22Rv1 (cell line): Measurements from ENCODE around the gene GPR160.
"Not testable (repeated sequence)": the region's sequence is repeated elsewhere in the genome, so short reads cannot be mapped to it uniquely, and the experiment has no call there.

Experiments used
- H3K27ac ChIP-seq: fragments of 450-650 bp; 2 replicates; pipeline ENCODE4 v1.5.1; 2017
- ZFX ChIP-seq: fragments of 450-650 bp; IDR thresholded peaks from 2 replicates; pipeline ENCODE4 v1.6.1; 2017; ENCODE audit warnings: antibody characterized with exemption, borderline replicate concordance
- TF ChIP-seq, protein P1 (sequence below): fragments of 450-650 bp; IDR thresholded peaks from 2 replicates; pipeline ENCODE4 v1.5.1; 2017; ENCODE audit warnings: mild to moderate bottlenecking

Gene GPR160

DNA sequence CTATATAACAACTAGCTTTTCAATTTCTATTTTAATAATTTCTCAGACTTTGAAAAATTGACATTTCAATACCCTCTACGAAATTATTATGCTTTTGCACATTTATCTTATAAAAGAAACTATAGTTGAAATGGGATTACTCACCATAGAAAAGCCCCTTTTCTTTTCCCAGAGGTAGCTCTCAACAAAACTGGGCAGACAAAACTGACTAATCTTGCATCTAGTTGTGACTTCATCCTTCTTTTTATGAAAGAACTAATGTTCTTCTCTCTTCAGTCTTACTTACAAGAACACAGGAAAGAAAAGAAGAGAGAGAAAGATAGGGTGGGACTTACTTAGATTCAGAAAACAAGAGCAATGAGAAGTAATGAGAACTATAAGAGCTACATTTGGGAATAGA is 61.0 kb downstream of the GPR160 start:
- TF ChIP-seq, protein P1, sequence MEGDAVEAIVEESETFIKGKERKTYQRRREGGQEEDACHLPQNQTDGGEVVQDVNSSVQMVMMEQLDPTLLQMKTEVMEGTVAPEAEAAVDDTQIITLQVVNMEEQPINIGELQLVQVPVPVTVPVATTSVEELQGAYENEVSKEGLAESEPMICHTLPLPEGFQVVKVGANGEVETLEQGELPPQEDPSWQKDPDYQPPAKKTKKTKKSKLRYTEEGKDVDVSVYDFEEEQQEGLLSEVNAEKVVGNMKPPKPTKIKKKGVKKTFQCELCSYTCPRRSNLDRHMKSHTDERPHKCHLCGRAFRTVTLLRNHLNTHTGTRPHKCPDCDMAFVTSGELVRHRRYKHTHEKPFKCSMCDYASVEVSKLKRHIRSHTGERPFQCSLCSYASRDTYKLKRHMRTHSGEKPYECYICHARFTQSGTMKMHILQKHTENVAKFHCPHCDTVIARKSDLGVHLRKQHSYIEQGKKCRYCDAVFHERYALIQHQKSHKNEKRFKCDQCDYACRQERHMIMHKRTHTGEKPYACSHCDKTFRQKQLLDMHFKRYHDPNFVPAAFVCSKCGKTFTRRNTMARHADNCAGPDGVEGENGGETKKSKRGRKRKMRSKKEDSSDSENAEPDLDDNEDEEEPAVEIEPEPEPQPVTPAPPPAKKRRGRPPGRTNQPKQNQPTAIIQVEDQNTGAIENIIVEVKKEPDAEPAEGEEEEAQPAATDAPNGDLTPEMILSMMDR = no peak
- no peak for TF ChIP-seq ZFX
- H3K27ac ChIP-seq = no peak overlapping the region

DNA sequence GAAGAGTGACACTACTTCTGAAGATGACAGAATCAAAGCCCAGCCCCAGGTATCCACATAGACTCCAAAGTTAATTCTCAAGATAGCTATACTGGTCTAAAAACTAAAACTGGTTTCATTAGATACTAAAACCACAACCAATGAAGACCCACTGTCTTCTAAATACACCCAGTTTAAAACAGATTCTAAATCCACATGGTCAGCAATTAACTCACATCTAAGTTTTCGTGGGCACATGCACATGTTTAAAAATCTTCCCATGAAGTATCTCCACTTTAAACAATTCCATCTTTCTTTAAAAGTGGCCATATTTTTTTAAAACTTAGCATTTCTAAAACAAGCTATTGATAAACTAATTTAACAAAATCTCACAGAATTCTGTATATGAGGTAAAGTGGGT is 63.1 kb downstream of the GPR160 start:
- H3K27ac ChIP-seq = no peak overlapping the region
- TF ChIP-seq, protein P1 = no peak
- TF ChIP-seq ZFX = no peak

DNA sequence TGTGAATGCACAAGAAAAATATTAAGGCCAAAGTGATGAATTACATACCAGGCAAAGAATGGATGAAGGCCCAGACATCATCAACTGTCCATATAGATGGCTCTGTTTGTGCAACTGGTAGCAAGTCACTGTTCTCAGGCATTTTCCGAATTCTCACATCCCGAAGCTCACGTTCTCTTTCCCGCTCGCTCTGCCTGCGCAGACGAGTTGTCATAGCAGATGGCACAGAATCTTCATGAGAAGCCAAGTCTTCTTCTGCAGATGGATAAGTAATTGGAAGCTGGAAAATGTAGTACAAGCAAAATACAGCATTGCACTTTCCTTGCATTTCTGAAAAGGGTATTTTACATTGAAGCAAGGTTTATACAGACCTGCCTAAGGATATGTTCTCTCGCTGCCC is 64.6 kb downstream of the GPR160 start:
- no peak for TF ChIP-seq ZFX
- TF ChIP-seq, protein P1 = no peak
- no peak overlapping the region for H3K27ac ChIP-seq

DNA sequence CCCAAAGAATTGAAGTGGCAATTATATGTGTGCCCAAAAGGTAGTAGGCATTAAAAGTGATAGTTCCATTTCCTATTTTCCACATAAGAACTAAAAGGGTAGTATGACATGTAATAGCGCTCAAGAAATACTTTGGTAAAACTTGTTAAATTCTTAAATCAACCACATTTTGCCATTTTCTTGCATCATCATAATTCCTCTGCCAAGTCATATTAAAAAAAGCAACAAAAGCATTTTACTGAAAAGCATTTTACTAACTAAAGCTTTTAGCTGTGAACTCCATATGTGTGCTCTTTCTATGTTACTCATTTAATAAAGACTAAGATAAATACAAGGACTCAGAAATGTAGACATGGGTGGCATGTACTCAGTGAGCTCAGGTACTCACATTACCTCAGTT is 70.1 kb downstream of the GPR160 start:
- no peak overlapping the region for H3K27ac ChIP-seq

DNA sequence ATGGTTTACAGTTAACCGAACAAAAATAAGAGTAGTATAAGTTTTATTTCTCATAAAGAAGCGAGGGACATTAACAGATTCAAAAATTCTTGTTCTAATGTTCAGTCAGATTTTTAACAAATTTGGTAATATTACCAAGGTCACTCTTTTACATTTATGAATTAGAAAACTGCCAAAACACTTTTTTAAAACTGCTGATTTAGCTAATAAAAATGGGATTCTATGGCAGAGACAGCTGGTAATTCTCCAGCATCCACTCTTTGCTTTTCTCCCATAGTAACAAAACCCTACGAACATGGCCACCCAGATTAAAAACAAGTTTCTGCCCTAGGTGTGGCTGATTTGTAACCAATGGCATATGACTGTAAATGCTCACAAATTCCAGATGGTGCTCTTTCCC is 71.2 kb downstream of the GPR160 start:
- no peak overlapping the region for H3K27ac ChIP-seq
- TF ChIP-seq, protein P1 = no peak
- no peak for TF ChIP-seq ZFX

More for the DNA sequence above, 70.1 kb downstream of the GPR160 start:
- TF ChIP-seq ZFX = no peak
- TF ChIP-seq, protein P1 = no peak

DNA sequence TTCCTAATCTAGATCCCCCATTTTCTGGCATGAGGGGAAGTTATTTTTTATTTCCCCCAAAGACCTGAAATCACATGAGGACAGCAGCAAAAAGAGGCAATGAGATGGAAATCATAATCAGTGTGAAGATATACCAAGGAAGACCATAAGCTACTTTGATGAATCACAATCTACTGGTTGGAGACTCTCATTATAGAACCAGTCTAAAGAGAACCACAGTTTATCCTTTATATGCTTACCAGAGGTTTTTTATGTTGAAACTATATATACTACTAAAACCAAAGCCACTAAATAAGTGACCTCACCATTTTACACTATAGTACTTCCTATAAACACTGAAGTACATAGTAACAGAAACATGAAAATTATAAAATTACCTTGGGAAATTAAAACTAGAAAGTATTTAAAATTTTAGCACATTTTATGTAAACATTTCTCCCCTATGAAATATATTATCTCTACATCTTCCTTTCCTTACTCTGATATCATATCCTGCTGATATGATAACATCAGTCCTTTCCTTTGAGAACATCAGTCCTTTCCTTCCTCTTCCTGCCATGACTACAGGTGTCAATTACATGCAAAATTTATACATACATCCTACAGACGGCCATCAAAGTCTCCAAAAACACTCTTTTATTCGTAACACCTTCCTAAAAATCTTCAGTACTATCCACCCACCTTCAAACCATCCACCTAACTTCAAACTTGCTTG is 71.9 kb downstream of the GPR160 start:
- H3K27ac ChIP-seq = no peak overlapping the region
- TF ChIP-seq ZFX = no peak
- TF ChIP-seq, protein P1 = no peak

DNA sequence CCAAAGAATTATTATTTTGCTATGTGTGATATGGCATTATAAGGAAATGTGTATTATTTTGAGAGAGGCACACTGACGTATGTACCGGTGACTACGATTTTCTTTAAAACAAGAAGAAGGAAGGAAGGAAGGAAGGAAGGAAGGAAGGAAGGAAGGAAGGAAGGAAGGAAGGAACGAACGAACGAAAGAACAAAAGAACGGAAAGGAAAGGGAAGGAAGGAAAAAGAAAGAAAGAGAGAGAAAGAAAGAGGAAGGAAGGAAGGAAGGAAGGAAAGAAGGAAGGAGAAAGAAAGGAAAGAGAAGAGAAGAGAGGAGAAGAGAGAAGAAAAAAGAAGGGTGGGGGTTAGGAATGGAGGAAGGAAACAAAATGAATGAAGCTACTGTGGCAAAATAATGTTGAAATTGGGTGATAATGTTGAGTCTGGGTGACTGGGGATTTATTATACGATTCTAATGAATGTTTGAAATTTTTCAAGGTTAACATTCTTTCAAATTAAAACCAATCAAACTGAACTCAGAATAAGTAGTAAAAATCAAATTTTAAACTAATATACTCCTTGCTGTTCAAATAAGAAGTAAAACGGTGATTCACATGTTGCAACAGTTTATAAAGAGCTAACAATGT is 73.5 kb downstream of the GPR160 start:
- H3K27ac ChIP-seq = no peak overlapping the region
- TF ChIP-seq, protein P1 = no peak
- no peak for TF ChIP-seq ZFX

DNA sequence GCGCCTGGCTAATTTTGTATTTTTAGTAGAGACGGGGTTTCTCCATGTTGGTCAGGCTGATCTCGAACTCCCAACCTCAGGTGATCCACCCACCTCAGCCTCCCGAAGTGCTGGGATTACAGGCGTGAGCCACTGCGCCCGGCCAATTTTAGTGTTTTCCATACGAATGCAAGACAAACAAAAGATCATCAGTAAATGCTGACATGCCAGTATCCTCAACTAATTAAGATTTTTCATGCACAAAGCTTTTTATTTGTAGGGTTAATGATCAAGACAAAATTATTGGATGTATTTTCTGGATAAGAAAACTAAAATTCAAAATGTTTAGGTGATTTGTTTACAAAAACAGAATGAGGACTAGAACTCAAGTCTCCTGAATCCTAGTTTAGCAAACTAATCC is 76.4 kb downstream of the GPR160 start:
- H3K27ac ChIP-seq = not testable (repeated sequence)
